Measurements from ENCODE around the gene KMT2C.
"Not testable (repeated sequence)": the region's sequence is repeated elsewhere in the genome, so short reads cannot be mapped to it uniquely, and the experiment has no call there.

The KMT2C gene

GRCh38 chr7:152441168-152441567, 5.4 kb upstream of the KMT2C start:
- not testable (repeated sequence) for DNase-seq (ENCODE audit: low spot score)

- not testable (repeated sequence) for DNase-seq (ENCODE audit: low spot score)
Measured at GRCh38 chr7:152438017-152438416, 2.2 kb upstream of the KMT2C start.

- not testable (repeated sequence) for DNase-seq (ENCODE audit: low spot score)
Measured at GRCh38 chr7:152436931-152437575, 1.2 kb upstream of the KMT2C start.

GRCh38 chr7:152436111-152436930, 518 bp upstream of the KMT2C start:
- peak; percentile 67 for DNase-seq (ENCODE audit: low spot score)

GRCh38 chr7:152434511-152435383, 1.1 kb downstream of the KMT2C start:
- DNase-seq (ENCODE audit: low spot score), result not testable (repeated sequence)

- DNase-seq (ENCODE audit: low spot score), result not testable (repeated sequence)
Measured at GRCh38 chr7:152433721-152434490, 1.9 kb downstream of the KMT2C start.

- DNase-seq (ENCODE audit: low spot score), result not testable (repeated sequence)
Measured at GRCh38 chr7:152432735-152433134, 3.1 kb downstream of the KMT2C start.

GRCh38 chr7:152430854-152431253, 4.9 kb downstream of the KMT2C start:
- DNase-seq (ENCODE audit: low spot score), result no peak

- DNase-seq (ENCODE audit: low spot score), result not testable (repeated sequence)
Measured at GRCh38 chr7:152430118-152430517, 5.7 kb downstream of the KMT2C start.

- DNase-seq (ENCODE audit: low spot score), result no peak
Measured at GRCh38 chr7:152424348-152425108, 11.3 kb downstream of the KMT2C start.

GRCh38 chr7:152423991-152424347, 11.8 kb downstream of the KMT2C start:
- no peak for DNase-seq (ENCODE audit: low spot score)

GRCh38 chr7:152423171-152423570, 12.6 kb downstream of the KMT2C start:
- not testable (repeated sequence) for DNase-seq (ENCODE audit: low spot score)

GRCh38 chr7:152420950-152421349, 14.9 kb downstream of the KMT2C start:
- not testable (repeated sequence) for DNase-seq (ENCODE audit: low spot score)

- no peak for DNase-seq (ENCODE audit: low spot score)
Measured at GRCh38 chr7:152419473-152420429, 16.1 kb downstream of the KMT2C start.

GRCh38 chr7:152414779-152415178, 21.0 kb downstream of the KMT2C start:
- DNase-seq (ENCODE audit: low spot score), result no peak

- DNase-seq (ENCODE audit: low spot score), result no peak
Measured at GRCh38 chr7:152411389-152411788, 24.4 kb downstream of the KMT2C start.

- DNase-seq (ENCODE audit: low spot score), result no peak
Measured at GRCh38 chr7:152406491-152406890, 29.3 kb downstream of the KMT2C start.

GRCh38 chr7:152406030-152406429, 29.8 kb downstream of the KMT2C start:
- DNase-seq (ENCODE audit: low spot score), result not testable (repeated sequence)

GRCh38 chr7:152403726-152404125, 32.1 kb downstream of the KMT2C start:
- DNase-seq (ENCODE audit: low spot score), result no peak
